ENCODE measurements around the gene CLDN5.

DNA sequence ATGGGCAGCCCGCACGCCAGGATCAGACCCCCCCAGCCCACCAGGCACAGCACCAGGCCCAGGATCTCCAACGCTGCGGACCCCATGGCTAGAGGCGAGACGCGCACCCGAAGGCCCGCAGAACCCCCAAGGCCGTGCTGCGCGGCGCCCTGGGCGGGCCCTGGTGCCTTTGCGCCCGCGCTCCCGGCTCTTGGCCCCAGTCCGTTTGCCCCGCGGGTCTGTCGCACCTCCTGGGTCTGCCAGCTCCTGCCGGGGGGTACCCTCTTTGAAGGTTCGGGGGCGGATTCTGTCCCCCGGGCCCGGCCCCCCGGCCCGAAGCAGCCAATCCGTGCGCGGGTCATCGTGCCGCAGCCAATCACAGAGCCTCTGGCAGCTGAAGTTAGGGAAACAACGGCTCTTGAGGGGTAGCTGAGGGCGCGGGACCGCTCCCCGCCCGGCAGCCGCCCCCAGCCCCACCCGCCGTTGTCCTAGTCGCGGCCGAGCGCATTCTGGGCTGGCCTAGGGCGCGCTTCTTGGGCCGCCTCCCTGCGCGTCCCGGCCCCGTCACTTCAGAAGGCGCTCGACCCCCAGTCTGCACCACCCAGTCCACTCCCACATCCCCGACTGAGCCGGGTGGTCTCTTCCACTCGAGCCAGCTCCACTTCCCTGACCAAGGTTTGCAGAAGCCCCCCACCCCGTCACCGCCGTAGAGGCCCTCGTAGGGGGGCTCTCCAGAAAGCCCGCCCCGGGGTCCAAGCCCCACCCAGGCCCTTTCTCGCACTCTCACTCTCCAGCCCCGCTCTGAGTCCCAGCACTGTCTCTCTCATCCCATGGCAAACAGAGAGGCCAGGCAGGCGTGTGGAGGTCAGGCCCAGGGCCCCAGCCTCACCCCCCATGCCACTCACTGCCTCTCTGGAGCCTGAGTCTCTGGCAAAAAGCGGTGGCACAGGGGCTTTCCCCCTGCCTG, at the start of gene CLDN5:
- TF ChIP-seq POLR2A (IDR thresholded peaks at IDR 0.05), result peak; percentile 45 to 69
- TF ChIP-seq, protein P1, sequence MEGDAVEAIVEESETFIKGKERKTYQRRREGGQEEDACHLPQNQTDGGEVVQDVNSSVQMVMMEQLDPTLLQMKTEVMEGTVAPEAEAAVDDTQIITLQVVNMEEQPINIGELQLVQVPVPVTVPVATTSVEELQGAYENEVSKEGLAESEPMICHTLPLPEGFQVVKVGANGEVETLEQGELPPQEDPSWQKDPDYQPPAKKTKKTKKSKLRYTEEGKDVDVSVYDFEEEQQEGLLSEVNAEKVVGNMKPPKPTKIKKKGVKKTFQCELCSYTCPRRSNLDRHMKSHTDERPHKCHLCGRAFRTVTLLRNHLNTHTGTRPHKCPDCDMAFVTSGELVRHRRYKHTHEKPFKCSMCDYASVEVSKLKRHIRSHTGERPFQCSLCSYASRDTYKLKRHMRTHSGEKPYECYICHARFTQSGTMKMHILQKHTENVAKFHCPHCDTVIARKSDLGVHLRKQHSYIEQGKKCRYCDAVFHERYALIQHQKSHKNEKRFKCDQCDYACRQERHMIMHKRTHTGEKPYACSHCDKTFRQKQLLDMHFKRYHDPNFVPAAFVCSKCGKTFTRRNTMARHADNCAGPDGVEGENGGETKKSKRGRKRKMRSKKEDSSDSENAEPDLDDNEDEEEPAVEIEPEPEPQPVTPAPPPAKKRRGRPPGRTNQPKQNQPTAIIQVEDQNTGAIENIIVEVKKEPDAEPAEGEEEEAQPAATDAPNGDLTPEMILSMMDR (IDR thresholded peaks at IDR 0.05), result no peak
